Astrocyte of the spinal cord (primary cell): Measurements from ENCODE around the gene TPSAB1.
"Not testable (repeated sequence)": the region's sequence is repeated elsewhere in the genome, so short reads cannot be mapped to it uniquely, and the experiment has no call there.

Experiments used
- DNase-seq: peaks from one replicate; pipeline ENCODE4 v3.0.0; 2011; ENCODE audit warnings: low read depth, low spot score
- H3K4me3 ChIP-seq: 2 replicates; pipeline ENCODE4 v1.5.1; 2011; ENCODE audit warnings: low read depth, mild to moderate bottlenecking, low read length, moderate library complexity
- in situ Hi-C: cut with HindIII; loops from 2 replicates; pipeline ENCODE4 v1.10.0; 2017; ENCODE audit warnings: low sequenced_read_pairs
- TF ChIP-seq, protein P1 (sequence below): IDR thresholded peaks from 2 replicates; pipeline ENCODE4 v1.5.1; 2012; ENCODE audit warnings: low read depth, mild to moderate bottlenecking, low read length, inconsistent platforms

The TPSAB1 gene

DNA sequence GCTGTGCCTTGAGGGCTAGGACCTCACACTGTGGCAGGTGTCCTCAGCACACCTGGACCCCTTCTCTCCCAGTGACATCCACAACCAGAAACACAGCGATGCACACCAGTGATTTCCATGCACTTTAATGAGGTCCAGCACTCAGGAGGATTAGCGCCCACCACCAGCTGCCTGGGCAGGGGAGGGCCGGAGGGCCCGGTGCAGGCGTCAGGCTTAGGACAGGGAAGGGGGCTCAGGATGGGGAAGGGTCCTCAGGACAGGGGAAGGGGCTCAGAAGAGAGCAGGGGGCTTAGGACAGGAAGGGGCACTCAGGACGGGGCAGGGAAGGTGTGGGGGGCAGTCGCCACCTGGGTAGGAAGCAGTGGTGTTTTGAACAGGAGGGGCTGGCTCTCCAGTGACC, 12.3 kb upstream of the TPSAB1 start:
- H3K4me3 ChIP-seq, in situ Hi-C loops, DNase-seq: not testable (repeated sequence)

DNA sequence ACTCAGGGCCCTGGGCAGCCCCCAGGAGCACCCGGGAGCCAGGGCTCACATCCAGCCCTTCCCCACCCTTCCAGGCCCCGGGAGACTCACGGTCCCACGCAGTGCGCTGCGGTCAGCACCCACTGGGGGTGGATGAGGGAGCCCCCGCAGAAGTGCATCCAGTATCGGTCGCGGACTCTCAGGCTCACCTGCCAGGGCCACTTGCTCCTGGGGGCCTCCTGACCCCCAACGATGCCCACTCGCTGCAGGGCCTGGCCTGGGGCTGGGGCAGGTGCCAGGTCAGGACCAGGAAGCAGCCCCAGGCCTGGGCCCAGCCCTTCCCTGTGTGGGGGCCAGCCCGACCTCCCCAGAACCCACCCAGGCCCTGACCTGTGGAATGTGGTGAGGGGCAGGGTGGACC, 11.0 kb upstream of the TPSAB1 start:
- H3K4me3 ChIP-seq, DNase-seq, in situ Hi-C loops: not testable (repeated sequence)

DNA sequence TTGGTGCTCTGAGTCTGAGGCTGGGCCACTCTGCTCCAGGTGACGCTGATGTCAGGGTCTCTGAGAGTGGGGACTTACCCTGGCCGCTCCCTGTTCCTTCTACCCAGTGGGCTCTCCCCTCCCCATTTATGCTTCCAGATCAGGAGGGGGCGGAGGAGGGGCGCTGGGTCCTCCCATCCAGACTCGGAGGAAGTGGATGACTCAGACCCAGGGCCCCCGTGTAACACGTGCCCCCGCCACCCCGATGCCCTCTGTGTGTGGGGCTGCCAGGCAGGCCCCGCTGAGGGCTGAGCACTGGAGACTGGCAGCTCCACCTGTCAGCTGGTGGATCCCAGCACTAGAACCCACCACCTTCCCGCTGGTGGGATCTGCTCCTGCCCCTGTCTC, 10.4 kb upstream of the TPSAB1 start, which contains the start of gene TPSB2:
Gene TPSB2 (minus strand): TSS at position 101 of the 387 bp plus-strand sequence. CDS start 233 bp downstream, outside the sequence.
- in situ Hi-C loops, DNase-seq, H3K4me3 ChIP-seq: not testable (repeated sequence)

DNA sequence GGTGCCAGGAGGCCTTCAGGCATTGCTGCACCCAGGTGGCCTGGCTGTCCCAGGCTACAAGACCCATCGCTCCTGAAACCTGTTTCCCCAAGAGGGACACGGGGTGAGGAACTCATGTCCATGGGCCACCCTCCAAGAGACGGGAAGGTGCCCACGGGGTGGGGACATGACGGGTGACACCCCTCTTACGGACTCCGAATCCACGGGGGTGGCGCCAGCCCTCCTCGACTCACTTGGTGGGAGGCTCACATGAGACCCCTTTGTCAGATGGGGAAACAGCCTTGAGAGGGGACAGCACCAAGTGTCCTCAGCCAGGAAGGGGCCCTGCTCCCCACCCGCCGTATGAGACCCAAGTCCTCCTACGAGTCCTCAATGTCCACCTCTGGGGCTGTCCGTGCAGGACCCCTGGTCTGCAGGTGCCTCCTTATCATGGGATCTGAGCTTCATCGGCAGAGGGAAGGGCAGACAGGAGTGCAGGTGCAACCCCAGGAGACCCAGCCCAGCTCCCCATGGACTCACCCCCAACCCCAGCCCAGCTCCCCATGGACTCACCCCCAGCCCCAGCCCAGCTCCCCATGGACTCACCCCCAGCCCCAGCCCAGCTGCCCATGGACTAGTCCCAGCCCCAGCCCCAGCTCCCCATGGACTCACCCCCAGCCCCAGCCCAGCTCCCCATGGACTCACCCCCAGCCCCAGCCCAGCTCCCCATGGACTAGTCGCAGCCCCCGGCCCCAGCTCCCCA, 9.9 kb upstream of the TPSAB1 start:
- DNase-seq, in situ Hi-C loops: not testable (repeated sequence)

DNA sequence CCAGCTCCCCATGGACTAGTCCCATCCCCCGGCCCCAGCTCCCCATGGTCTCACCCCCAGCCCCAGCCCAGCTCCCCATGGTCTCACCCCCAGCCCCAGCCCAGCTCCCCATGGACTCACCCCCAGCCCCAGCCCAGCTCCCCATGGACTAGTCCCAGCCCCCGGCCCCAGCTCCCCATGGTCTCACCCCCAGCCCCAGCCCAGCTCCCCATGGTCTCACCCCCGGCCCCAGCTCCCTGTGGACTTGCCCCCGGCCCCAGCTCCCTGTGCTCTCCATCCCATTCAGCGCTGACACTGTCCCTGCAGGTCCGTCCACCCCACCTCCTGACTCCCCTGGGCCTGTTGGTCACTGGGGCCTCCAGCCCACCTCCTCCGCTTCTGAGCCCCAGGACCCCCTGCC, 9.2 kb upstream of the TPSAB1 start:
- DNase-seq, in situ Hi-C loops, H3K4me3 ChIP-seq: not testable (repeated sequence)

More for the DNA sequence above, 9.9 kb upstream of the TPSAB1 start:
- not testable (repeated sequence) for H3K4me3 ChIP-seq

DNA sequence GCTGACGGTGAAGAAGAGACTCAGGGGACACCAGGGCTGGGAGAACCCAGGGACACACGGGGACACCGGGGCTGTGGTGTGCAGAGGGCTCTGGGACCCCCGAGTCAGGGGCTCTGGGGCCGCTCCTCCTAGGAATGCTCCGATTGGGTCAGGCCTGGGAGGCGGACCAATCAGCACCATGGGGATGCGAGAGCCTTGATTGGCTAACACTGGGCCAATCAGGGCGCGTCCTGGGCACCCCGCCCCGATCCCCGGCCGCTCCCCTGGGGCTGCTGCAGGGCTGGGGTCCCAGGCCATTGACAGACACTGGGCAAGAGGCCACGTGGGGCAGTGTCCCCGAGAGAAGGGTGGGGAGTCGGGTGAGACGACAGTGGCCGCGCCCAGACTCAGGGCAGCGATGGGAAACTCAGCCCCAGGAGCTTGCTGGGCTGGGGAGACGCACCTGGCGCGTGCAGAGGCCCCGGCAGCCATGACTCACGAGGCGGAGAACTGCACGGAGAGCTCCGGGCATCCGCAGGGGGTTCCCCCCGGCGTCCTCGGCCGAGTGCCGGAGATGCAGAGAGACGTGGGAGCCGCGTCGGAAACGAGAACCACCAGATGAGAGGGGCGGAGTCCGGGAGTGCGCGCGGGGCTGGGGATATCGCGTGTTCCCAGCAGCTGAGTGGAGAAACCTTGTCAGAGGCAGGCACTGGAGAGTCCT, 8.3 kb upstream of the TPSAB1 start:
- in situ Hi-C loops, H3K4me3 ChIP-seq, DNase-seq: not testable (repeated sequence)

DNA sequence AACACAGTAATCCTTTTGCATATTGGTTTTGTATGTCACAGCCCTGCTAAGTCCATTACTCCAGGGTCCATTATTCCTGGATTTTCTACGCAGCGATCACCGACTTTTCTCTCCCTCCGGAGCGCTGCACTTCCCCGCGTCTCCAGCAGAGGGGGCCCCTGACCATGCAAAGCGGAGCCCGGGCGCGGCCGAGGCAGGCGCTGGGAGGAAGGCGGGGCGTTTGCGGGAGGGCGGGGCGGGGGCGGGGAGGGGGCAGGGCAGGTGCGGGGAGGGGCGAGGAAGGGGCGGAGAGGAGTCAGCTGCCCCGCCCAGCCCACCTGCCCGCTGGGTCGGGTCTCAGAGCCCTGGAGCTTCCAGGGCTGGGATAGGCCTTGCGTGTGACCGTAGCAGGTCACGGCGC, 3.8 kb upstream of the TPSAB1 start:
- not testable (repeated sequence) for DNase-seq

DNA sequence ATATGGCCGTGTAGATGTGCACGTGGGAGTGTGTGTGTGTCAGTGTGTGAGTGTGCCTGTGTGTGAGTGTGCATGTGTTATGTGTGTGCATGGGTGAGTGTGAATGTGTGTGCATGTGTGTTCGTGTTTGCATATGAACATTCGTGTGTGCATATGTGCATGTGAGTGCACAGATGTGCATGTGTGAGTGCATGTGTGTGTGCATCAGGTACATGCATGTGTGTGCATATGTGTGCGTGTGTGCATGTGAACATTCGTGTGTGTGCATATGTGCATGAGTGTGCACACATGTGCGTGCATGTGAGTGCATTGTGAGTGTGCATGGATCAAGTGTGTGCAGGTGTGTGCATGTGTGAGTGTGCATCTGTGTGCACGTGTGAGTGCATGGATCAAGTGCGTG, 2.5 kb upstream of the TPSAB1 start:
- H3K4me3 ChIP-seq, result no peak overlapping the region
- DNase-seq, result no peak
- TF ChIP-seq, protein P1, sequence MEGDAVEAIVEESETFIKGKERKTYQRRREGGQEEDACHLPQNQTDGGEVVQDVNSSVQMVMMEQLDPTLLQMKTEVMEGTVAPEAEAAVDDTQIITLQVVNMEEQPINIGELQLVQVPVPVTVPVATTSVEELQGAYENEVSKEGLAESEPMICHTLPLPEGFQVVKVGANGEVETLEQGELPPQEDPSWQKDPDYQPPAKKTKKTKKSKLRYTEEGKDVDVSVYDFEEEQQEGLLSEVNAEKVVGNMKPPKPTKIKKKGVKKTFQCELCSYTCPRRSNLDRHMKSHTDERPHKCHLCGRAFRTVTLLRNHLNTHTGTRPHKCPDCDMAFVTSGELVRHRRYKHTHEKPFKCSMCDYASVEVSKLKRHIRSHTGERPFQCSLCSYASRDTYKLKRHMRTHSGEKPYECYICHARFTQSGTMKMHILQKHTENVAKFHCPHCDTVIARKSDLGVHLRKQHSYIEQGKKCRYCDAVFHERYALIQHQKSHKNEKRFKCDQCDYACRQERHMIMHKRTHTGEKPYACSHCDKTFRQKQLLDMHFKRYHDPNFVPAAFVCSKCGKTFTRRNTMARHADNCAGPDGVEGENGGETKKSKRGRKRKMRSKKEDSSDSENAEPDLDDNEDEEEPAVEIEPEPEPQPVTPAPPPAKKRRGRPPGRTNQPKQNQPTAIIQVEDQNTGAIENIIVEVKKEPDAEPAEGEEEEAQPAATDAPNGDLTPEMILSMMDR, result no peak
- in situ Hi-C loops, result no loop called here

More for the DNA sequence above, 3.8 kb upstream of the TPSAB1 start:
- in situ Hi-C loops, H3K4me3 ChIP-seq: not testable (repeated sequence)

DNA sequence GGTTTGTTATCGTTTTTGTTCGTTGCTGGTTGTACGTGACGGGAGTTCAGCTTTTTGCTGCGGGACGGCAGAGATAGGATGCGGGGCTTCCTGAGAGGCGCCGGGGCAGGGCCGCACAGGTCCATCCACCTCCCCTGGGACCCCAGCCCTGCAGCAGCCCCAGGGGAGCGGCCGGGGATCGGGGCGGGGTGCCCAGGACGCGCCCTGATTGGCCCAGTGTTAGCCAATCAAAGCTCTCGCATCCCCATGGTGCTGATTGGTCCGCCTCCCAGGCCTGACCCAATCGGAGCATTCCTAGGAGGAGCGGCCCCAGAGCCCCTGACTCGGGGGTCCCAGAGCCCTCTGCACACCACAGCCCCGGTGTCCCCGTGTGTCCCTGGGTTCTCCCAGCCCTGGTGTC, 1.6 kb upstream of the TPSAB1 start:
- DNase-seq, in situ Hi-C loops, H3K4me3 ChIP-seq: not testable (repeated sequence)

DNA sequence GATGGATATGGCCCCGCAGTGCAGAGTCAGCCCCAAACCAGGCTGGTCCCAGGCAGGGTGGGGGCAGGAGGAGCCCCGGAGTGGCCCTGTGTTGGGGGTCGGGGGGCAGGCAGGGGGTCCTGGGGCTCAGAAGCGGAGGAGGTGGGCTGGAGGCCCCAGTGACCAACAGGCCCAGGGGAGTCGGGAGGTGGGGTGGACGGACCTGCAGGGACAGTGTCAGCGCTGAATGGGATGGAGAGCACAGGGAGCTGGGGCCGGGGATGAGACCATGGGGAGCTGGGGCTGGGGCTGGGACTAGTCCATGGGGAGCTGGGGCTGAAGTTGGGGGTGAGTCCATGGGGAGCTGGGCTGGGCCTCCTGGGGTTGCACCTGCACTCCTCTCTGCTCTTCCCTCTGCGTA, 930 bp upstream of the TPSAB1 start:
- in situ Hi-C loops, H3K4me3 ChIP-seq, DNase-seq: not testable (repeated sequence)

DNA sequence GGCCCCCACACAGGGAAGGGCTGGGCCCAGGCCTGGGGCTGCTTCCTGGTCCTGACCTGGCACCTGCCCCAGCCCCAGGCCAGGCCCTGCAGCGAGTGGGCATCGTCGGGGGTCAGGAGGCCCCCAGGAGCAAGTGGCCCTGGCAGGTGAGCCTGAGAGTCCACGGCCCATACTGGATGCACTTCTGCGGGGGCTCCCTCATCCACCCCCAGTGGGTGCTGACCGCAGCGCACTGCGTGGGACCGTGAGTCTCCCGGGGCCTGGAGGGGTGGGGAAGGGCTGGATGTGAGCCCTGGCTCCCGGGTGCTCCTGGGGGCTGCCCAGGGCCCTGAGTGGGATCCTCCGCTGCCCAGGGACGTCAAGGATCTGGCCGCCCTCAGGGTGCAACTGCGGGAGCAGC, 576 bp downstream of the TPSAB1 start:
- H3K4me3 ChIP-seq, in situ Hi-C loops, DNase-seq: not testable (repeated sequence)

DNA sequence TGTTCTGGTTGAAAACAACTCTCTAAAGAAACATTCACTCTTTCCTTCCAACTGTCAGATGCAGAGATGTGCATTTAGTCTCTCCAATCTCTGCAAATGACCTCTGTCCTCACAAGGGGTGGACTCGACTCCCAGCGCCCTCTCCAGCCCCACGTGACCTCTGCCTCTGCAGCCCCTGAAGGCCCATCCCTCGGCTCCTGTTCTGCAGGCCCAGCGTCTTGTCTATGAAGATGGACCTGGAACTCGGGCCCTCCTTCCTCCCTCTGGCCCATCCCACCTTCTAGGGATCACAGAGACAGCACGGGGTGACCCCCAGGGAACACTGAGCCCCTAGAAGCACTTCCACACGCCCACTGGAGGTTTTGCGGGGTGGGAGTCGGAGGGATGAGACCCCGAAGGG, 2.9 kb downstream of the TPSAB1 start:
- in situ Hi-C loops, DNase-seq, H3K4me3 ChIP-seq: not testable (repeated sequence)

DNA sequence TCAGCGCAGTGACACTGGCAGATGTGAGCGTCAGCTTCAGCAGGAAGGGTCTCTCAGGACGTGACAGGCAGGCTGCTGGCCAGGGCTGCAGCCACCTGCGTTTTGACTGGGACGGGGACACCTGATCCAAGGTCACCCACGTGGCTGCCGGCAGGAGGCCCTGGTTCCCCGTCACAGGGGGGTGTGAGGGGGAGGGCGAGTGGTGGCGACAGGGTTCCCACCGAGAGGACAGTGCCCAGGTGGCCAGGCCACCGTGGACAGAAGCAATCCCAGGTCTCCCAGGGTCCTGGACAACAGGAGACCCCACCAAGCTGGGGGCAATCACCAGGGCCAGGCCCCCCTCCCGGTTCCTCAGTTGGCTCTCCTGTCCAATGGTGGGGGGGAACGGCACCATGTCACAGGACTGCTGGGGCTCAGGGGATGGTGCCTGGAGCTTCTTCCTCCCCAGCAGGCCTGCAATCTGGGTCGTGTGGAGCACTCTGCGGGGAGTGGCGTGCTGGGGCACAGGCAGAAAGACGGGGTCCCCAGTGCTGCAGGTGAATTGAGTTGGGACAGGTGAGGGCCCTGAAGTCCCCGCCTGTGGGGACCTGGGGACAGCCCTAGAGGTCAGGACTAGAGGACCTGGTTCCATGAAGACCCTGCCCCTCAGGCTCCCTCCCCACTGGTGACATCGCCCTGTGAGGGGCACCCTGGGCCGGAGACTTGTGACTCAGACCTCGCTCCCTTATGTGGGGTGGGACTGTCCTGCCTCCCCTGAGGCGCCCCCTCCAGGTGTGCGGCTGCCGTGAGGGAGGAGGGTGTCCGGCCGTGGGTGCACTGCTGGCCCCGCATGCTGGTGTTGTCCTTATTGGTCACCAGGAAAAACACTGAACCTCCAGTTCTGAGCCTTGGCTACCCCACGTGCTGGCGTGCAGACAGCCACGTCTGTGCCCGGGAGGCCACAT, 3.7 kb downstream of the TPSAB1 start:
- DNase-seq, in situ Hi-C loops, H3K4me3 ChIP-seq: not testable (repeated sequence)
